Body of pancreas (tissue), 4 donors: Measurements from ENCODE around the gene HNRNPM.

Experiments
- CTCF ChIP-seq, 7 experiments: fragments of 450-650 bp in 4 of 7; fragments of 200-600 bp in 3 of 7; sonication (generic) in 3 of 7; IDR thresholded peaks; one replicate each; pipeline ENCODE4 v1.5.1; 2016 to 2019; ENCODE audit warnings: antibody characterized with exemption in 7 of 7
- POLR2A ChIP-seq, 3 donors: fragments of 450-650 bp; IDR thresholded peaks; one replicate each; pipeline ENCODE4 v1.6.1; 2016; ENCODE audit warnings: antibody characterized with exemption in 3 of 3, mild to moderate bottlenecking in 2 of 3

DNA sequence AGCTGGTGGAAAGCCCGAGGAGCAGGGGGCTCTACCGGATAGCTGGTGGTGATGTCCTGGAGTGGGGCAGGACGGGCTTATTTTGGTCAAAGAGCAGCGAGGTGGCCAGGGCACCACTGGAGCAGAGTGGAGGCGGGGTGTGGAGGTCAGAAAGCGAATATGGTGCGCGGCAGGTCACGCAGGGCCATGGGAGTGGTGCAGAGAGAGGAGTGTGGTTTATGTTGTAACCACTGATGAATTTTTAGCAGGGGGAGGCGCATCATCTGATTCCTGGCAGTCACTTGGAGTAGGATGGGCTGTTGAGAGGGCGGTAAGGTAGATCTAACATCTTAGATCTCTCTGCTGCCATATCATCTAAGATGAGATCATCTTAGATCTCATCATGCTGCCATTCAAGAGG is 70.5 kb downstream of the HNRNPM start:
- no peak for TF ChIP-seq CTCF (IDR thresholded peaks at IDR 0.05)
- TF ChIP-seq POLR2A (IDR thresholded peaks at IDR 0.05) = no peak
